ENCODE measurements around the gene MUSTN1.
A peak's percentile ranks its signal among the peaks of the same experiment; 100 is the strongest.

Gene MUSTN1

GRCh38 chr3:52810923-52811322 lies 23.9 kb downstream of the MUSTN1 start:
- no peaks in the 10 kb centered on the region for H3K27me3 ChIP-seq (ENCODE audit: insufficient read depth, low read length, poor library complexity)
- 0 out of 2 replicates have a peak, but pooled peaks cover 3% of the 10 kb centered on the region for H3K4me1 ChIP-seq (ENCODE audit: insufficient read depth, low read length)
- no peaks in the 10 kb centered on the region for H4K20me1 ChIP-seq (ENCODE audit: insufficient read depth, low read length)
- no peak for ATAC-seq (ENCODE audit: insufficient read depth, low read depth)
- H3K9me3 ChIP-seq (ENCODE audit: insufficient read depth, low read length, severe bottlenecking) = no peaks in the 10 kb centered on the region
- no peak overlapping the region for H3K4me3 ChIP-seq (ENCODE audit: low read depth in 1 of 2, low read length in 2 of 2)
- TF ChIP-seq, protein P1, sequence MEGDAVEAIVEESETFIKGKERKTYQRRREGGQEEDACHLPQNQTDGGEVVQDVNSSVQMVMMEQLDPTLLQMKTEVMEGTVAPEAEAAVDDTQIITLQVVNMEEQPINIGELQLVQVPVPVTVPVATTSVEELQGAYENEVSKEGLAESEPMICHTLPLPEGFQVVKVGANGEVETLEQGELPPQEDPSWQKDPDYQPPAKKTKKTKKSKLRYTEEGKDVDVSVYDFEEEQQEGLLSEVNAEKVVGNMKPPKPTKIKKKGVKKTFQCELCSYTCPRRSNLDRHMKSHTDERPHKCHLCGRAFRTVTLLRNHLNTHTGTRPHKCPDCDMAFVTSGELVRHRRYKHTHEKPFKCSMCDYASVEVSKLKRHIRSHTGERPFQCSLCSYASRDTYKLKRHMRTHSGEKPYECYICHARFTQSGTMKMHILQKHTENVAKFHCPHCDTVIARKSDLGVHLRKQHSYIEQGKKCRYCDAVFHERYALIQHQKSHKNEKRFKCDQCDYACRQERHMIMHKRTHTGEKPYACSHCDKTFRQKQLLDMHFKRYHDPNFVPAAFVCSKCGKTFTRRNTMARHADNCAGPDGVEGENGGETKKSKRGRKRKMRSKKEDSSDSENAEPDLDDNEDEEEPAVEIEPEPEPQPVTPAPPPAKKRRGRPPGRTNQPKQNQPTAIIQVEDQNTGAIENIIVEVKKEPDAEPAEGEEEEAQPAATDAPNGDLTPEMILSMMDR (IDR thresholded peaks at IDR 0.05; ENCODE audit: borderline replicate concordance, extremely low read depth, low read length, poor library complexity, severe bottlenecking) = no peak
- no peak for TF ChIP-seq EZH2 (IDR thresholded peaks at IDR 0.05; ENCODE audit: borderline replicate concordance, low read depth, low read length, severe bottlenecking)
- H2AFZ ChIP-seq (ENCODE audit: low read depth, low read length) = no peak overlapping the region
- H3K36me3 ChIP-seq (ENCODE audit: insufficient read depth, low read length) = no peaks in the 10 kb centered on the region
- no peak overlapping the region for H3K27ac ChIP-seq (ENCODE audit: low read length)
- no peaks in the 10 kb centered on the region for H3K79me2 ChIP-seq (ENCODE audit: insufficient read depth, low read length)
- no peak for DNase-seq
- H3K9ac ChIP-seq (ENCODE audit: low read depth, low read length) = no peak overlapping the region
- no peak overlapping the region for H3K4me2 ChIP-seq (ENCODE audit: insufficient read depth, low read length)

DNA sequence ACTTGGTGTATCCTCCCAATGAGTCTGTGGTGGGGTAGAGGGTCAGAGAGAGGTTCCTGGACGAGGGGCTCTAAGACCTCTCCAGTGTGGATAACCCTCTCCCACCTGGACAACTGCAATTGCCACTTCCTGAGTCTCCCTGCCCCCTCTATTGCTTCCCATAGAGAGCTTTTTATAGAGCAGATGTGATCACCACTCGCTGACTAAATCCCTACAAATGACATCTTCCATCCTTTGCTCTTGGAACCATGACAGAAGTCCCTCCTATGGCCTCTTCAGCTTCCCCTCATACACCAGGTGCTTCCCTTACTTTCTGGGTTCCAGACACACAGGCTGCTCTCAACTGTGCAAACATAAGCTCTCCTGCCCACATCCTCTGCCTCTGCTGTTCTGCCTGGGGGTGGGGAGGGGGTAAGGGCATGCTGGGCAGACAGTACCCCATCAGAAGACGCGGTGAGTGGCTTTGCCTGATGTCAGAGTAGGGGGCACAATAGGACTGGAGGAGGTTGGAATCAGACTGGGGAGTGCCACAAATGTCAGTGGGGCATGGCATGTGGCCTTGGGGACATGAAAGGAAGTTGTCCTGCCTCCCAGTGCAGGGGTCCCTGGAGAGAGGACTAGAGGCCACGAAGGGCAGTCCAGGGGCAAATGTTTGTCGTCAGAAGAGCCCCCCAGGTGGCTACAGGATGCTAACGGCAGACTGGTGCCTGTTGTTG lies 25.0 kb downstream of the MUSTN1 start:
- H3K4me1 ChIP-seq (ENCODE audit: insufficient read depth, low read length) = 0 out of 2 replicates have a peak, but pooled peaks cover 3% of the 10 kb centered on the region
- no peaks in the 10 kb centered on the region for H3K79me2 ChIP-seq (ENCODE audit: insufficient read depth, low read length)
- no peaks in the 10 kb centered on the region for H4K20me1 ChIP-seq (ENCODE audit: insufficient read depth, low read length)
- H3K4me2 ChIP-seq (ENCODE audit: insufficient read depth, low read length) = no peak overlapping the region
- no peak for TF ChIP-seq EZH2 (IDR thresholded peaks at IDR 0.05; ENCODE audit: borderline replicate concordance, low read depth, low read length, severe bottlenecking)
- TF ChIP-seq, protein P1 (IDR thresholded peaks at IDR 0.05; ENCODE audit: borderline replicate concordance, extremely low read depth, low read length, poor library complexity, severe bottlenecking) = no peak
- no peaks in the 10 kb centered on the region for H3K27me3 ChIP-seq (ENCODE audit: insufficient read depth, low read length, poor library complexity)
- no peaks in the 10 kb centered on the region for H3K9me3 ChIP-seq (ENCODE audit: insufficient read depth, low read length, severe bottlenecking)
- H3K9ac ChIP-seq (ENCODE audit: low read depth, low read length) = no peak overlapping the region
- DNase-seq = peak; percentile 71
- H2AFZ ChIP-seq (ENCODE audit: low read depth, low read length) = no peak overlapping the region
- no peak overlapping the region for H3K4me3 ChIP-seq (ENCODE audit: low read depth in 1 of 2, low read length in 2 of 2)
- H3K36me3 ChIP-seq (ENCODE audit: insufficient read depth, low read length) = no peaks in the 10 kb centered on the region
- no peak overlapping the region for H3K27ac ChIP-seq (ENCODE audit: low read length)
- peak; percentile 94 for ATAC-seq (ENCODE audit: insufficient read depth, low read depth)

GRCh38 chr3:52809149-52809548 lies 25.7 kb downstream of the MUSTN1 start:
- Histone ChIP-seq H3K9ac (ENCODE audit: low read depth, low read length) (no peak overlapping the region), H3K27me3 (ENCODE audit: insufficient read depth, low read length, poor library complexity) (no peaks in the 10 kb centered on the region), H3K9me3 (ENCODE audit: insufficient read depth, low read length, severe bottlenecking) (no peaks in the 10 kb centered on the region), H3K79me2 (ENCODE audit: insufficient read depth, low read length) (no peaks in the 10 kb centered on the region), H3K4me2 (ENCODE audit: insufficient read depth, low read length) (no peak overlapping the region), H3K36me3 (ENCODE audit: insufficient read depth, low read length) (no peaks in the 10 kb centered on the region), H3K4me3 (ENCODE audit: low read depth in 1 of 2, low read length in 2 of 2) (no peak overlapping the region), H2AFZ (ENCODE audit: low read depth, low read length) (no peak overlapping the region), H3K4me1 (ENCODE audit: insufficient read depth, low read length) (0 out of 2 replicates have a peak, but pooled peaks cover 3% of the 10 kb centered on the region), H3K27ac (ENCODE audit: low read length) (no peak overlapping the region), H4K20me1 (ENCODE audit: insufficient read depth, low read length) (no peaks in the 10 kb centered on the region)
- no peak for ATAC-seq (ENCODE audit: insufficient read depth, low read depth)
- no peak for DNase-seq
- TF ChIP-seq, protein P1 (IDR thresholded peaks at IDR 0.05; ENCODE audit: borderline replicate concordance, extremely low read depth, low read length, poor library complexity, severe bottlenecking) = no peak
- TF ChIP-seq EZH2 (IDR thresholded peaks at IDR 0.05; ENCODE audit: borderline replicate concordance, low read depth, low read length, severe bottlenecking) = no peak

Data from DND-41 (cell line).